Measurements from ENCODE around the gene WAPL.

- no peak for TF ChIP-seq RNF2 (IDR thresholded peaks at IDR 0.05; ENCODE audit: borderline replicate concordance, low read depth)
- TF ChIP-seq, protein P1, sequence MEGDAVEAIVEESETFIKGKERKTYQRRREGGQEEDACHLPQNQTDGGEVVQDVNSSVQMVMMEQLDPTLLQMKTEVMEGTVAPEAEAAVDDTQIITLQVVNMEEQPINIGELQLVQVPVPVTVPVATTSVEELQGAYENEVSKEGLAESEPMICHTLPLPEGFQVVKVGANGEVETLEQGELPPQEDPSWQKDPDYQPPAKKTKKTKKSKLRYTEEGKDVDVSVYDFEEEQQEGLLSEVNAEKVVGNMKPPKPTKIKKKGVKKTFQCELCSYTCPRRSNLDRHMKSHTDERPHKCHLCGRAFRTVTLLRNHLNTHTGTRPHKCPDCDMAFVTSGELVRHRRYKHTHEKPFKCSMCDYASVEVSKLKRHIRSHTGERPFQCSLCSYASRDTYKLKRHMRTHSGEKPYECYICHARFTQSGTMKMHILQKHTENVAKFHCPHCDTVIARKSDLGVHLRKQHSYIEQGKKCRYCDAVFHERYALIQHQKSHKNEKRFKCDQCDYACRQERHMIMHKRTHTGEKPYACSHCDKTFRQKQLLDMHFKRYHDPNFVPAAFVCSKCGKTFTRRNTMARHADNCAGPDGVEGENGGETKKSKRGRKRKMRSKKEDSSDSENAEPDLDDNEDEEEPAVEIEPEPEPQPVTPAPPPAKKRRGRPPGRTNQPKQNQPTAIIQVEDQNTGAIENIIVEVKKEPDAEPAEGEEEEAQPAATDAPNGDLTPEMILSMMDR (IDR thresholded peaks at IDR 0.05) = no peak
Observed at GRCh38 chr10:86449926-86450558, 71.5 kb downstream of the WAPL start.

Measured in A549 (cell line).